Type B pancreatic cell (in vitro differentiated cells): Measurements from ENCODE around the gene ZNF697. TPM values are rescaled to one million over a fixed set of nuclear protein-coding genes. Genes with fewer than 3 reads are reported as not detected.

Source experiments
- DNase-seq: peaks from one replicate; pipeline ENCODE4 v3.0.0; 2021; ENCODE audit warnings: mixed read lengths; ENCODE audit not compliant: unreplicated experiment; ENCODE audit errors: extremely low spot score
- H3K27ac Mint-ChIP-seq: 2 replicates; pipeline ENCODE4 v1.8.0; 2021; ENCODE audit warnings: mild to moderate bottlenecking, mixed read lengths
- H3K27me3 Mint-ChIP-seq: 2 replicates; pipeline ENCODE4 v1.8.0; 2021; ENCODE audit warnings: mixed read lengths
- H3K36me3 Mint-ChIP-seq: 2 replicates; pipeline ENCODE4 v1.8.0; 2021; ENCODE audit warnings: mixed read lengths
- H3K4me1 Mint-ChIP-seq: one replicate; pipeline ENCODE4 v1.8.0; 2021; ENCODE audit warnings: mixed read lengths; ENCODE audit not compliant: unreplicated experiment
- H3K4me3 Mint-ChIP-seq: 2 replicates; pipeline ENCODE4 v1.8.0; 2021; ENCODE audit warnings: mild to moderate bottlenecking, mixed read lengths
- H3K9me3 Mint-ChIP-seq: 2 replicates; pipeline ENCODE4 v1.8.0; 2021; ENCODE audit warnings: mixed read lengths
- CTCF ChIP-seq: fragments of 200-600 bp; sonication (generic); conservative IDR thresholded peaks from 2 replicates; pipeline ENCODE4 v1.5.0; 2021; ENCODE audit warnings: antibody characterized with exemption, mild to moderate bottlenecking
- total RNA-seq: library from RNA; stranded (reverse); gene quantifications from 2 replicates; pipeline ENCODE4 v1.2.1, GENCODE V29; 2021; ENCODE audit warnings: low replicate concordance

Gene ZNF697
- total RNA-seq, 1 donor from 2014 or later = 11.8 TPM

- peaks cover 7% of the 10 kb centered on the region for H3K4me1 Mint-ChIP-seq
- H3K27me3 Mint-ChIP-seq = no peaks in the 10 kb centered on the region
- no peak for DNase-seq
- no peak overlapping the region for H3K4me3 Mint-ChIP-seq
- no peak overlapping the region for H3K27ac Mint-ChIP-seq
- no peaks in the 10 kb centered on the region for H3K9me3 Mint-ChIP-seq
- no peak for TF ChIP-seq CTCF
- no peaks in the 10 kb centered on the region for H3K36me3 Mint-ChIP-seq
Measured at GRCh38 chr1:119680723-119681122, 32.7 kb upstream of the ZNF697 start.

- H3K27ac Mint-ChIP-seq = no peak overlapping the region
- H3K4me1 Mint-ChIP-seq = peaks cover 12% of the 10 kb centered on the region
- TF ChIP-seq CTCF = no peak
- H3K36me3 Mint-ChIP-seq = no peaks in the 10 kb centered on the region
- no peak for DNase-seq
- H3K9me3 Mint-ChIP-seq = no peaks in the 10 kb centered on the region
- H3K27me3 Mint-ChIP-seq = no peaks in the 10 kb centered on the region
- H3K4me3 Mint-ChIP-seq = no peak overlapping the region
Measured at GRCh38 chr1:119680193-119680592, 32.1 kb upstream of the ZNF697 start.

- TF ChIP-seq CTCF = no peak
- H3K9me3 Mint-ChIP-seq = no peaks in the 10 kb centered on the region
- no peak for DNase-seq
- no peaks in the 10 kb centered on the region for H3K27me3 Mint-ChIP-seq
- H3K4me1 Mint-ChIP-seq = peaks cover 15% of the 10 kb centered on the region
- no peak overlapping the region for H3K4me3 Mint-ChIP-seq
- H3K27ac Mint-ChIP-seq = no peak overlapping the region
- no peaks in the 10 kb centered on the region for H3K36me3 Mint-ChIP-seq
Measured at GRCh38 chr1:119679223-119679622, 31.2 kb upstream of the ZNF697 start.

- no peaks in the 10 kb centered on the region for H3K9me3 Mint-ChIP-seq
Measured at GRCh38 chr1:119676571-119677206, 28.6 kb upstream of the ZNF697 start.

GRCh38 chr1:119675349-119676345, 27.6 kb upstream of the ZNF697 start:
- H3K27me3 Mint-ChIP-seq = no peaks in the 10 kb centered on the region
- H3K4me3 Mint-ChIP-seq = peak overlapping the region; percentile 86
- H3K27ac Mint-ChIP-seq = peak overlapping the region; percentile 59
- no peaks in the 10 kb centered on the region for H3K36me3 Mint-ChIP-seq
- TF ChIP-seq CTCF = peak; percentile 96
- no peak for DNase-seq
- H3K4me1 Mint-ChIP-seq = peaks cover 22% of the 10 kb centered on the region
- peaks cover 4% of the 10 kb centered on the region for H3K9me3 Mint-ChIP-seq

More at GRCh38 chr1:119676571-119677206, 28.6 kb upstream of the ZNF697 start:
- no peak for DNase-seq
- no peak overlapping the region for H3K27ac Mint-ChIP-seq
- no peak overlapping the region for H3K4me3 Mint-ChIP-seq
- peaks cover 22% of the 10 kb centered on the region for H3K4me1 Mint-ChIP-seq
- TF ChIP-seq CTCF = peak; percentile 22
- no peaks in the 10 kb centered on the region for H3K27me3 Mint-ChIP-seq
- H3K36me3 Mint-ChIP-seq = no peaks in the 10 kb centered on the region
